HG03354 (cell line): ENCODE data around the gene AXIN1.
"Not testable (repeated sequence)": the region's sequence is repeated elsewhere in the genome, so short reads cannot be mapped to it uniquely, and the experiment has no call there.

Experiments used
- ATAC-seq: cut with Tn5 transposase; IDR thresholded peaks from one replicate; pipeline ENCODE4 v1.9.1; 2021; ENCODE audit warnings: mild to moderate bottlenecking; ENCODE audit not compliant: unreplicated experiment, poor library complexity, severe bottlenecking

The AXIN1 gene

DNA sequence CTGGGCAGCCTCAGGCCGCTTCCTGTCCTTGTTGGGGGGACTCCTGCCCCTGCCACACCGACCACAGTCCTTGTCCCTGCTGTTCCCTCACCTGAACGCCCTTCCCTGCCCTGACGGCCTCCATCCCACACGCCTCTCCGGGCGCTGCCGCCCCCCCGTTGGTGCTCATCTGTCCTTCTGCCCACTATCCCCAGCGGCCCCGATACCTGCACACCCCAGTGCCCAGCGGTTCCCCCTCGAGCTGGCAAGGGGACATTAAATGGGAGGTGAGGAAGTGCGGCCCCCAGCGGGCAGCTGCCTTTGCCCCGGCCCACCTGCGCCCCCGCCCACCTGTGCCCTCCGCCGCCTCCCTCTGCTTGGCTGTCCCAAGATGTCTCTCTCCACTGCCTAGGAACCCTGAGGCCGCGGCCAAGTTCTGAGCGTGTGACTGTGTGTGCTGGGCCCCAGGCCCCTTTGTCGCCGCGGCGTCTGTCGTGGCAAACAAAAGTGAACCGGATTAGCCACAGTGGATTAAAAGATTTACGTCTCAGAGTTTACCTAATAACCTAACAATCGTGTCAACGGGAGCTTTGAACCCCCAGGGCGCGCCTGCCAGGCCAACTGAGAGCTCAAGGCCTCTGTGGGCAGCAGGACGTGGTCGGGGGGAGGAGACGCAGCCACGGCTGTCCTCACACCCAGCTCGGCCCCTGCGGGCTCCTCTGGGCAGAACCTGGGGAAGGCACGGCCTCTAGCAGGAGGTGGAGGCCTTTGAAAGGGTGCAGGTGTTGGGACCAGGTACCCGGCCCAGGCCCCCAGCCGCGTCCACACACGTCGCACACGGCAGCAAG is 7.6 kb upstream of the AXIN1 start:
- no peak for ATAC-seq

DNA sequence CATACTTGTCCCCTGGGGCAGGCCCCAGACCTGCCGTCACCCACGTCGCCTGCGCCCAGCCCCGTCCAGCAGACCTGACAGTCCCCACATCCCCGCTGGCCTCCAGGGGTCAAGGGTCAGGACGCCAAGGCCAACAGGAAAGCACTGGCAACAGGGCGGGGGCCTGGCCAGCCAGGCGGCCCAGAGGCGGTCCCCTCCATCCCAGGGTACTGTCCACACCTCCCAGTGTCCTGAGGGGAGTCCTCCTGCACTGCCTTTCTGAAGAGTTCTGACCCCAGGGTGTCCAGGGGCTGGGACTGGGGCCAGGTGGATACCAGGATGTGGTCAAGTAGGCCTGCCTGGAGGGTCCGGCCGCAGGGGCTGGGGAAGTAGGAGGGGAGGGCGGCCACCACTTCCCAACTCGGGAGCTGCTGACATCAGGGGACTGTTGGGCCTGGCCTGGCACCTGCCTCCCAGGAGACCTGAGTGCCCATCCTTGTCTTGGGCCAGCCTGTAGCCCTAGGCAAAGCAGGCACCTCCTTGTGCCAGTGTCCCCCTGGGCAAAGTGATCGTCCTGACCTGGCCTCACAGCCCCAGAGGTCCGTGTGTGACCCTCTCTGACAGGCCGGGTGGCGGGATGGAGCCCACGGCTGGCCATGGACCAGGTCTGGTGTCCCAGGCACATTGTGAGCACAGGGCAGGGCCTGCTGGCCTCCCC is 6.7 kb upstream of the AXIN1 start:
- no peak for ATAC-seq

DNA sequence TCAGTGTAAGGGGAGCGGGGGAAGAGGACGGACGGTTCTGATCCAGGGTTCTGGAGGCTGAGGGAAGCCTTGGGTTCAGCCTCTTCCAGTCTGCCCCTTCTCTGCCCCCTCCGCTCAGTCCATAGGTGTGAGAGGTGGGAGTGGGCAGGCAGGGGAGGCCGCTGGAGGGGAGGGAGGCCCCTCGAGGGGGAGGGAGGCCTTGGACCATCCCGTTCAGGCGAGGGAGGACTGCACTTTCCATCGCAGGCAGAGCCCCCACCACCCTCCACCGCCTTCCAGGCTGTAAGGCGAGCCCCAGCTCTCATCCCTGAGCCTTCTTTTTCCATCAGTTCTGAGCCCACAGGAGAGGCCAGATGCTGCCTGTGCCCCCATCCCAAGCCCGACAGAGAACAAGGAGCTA is 4.2 kb upstream of the AXIN1 start:
- ATAC-seq, result no peak

DNA sequence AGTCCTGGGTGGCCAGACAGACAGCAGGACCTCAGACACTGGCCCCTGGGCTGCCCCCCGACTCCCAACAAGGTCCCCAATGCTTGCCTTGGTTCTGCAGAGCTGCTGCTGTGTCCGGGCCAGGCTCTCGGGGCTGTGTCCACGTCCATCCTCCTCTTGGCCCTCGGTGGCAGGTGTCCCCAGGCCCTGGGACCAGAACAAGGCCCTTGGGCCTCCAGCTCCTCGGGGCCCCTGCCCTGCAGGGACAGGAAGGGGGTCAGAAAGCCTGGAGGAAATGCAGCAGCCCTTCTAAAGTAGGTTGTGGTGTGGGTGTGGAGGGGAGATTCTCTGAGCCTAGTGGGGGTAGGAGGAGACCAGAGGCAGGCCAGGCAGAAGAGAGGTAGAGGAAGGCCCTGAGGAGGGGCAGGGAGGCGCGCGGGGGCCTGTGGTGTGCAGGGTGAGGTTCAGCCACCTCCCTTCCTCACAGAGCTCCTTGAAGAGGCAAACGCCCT is 2.5 kb upstream of the AXIN1 start:
- ATAC-seq, result no peak

DNA sequence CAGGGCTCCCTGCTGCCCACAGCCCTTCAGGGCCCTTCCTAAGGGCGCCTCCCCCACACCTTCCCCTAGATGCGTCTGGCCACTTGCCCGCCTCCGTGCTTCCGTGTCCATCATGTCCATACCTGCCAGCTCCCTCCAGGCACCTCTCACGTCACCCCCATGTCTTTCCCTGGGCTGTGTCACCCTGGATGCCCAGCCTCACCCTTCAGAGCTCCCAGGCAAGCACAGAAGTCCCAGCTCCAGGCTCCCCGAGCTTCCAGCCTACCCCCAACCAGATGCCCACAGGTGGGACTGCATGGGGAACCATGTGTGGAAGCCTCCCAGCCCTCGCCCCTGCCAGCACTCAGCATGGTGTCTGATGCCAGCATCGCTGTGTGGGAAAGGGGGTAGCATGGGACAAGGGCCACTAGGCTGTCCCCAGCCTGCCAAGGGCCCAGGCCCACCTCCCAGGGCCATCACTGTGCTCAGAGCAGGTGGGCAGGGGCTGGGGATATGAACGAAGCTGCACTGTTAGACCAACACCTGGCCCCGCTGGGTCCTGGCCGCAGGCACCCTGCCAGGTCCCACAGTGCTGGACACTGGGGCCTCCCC is 1.9 kb upstream of the AXIN1 start:
- no peak for ATAC-seq

DNA sequence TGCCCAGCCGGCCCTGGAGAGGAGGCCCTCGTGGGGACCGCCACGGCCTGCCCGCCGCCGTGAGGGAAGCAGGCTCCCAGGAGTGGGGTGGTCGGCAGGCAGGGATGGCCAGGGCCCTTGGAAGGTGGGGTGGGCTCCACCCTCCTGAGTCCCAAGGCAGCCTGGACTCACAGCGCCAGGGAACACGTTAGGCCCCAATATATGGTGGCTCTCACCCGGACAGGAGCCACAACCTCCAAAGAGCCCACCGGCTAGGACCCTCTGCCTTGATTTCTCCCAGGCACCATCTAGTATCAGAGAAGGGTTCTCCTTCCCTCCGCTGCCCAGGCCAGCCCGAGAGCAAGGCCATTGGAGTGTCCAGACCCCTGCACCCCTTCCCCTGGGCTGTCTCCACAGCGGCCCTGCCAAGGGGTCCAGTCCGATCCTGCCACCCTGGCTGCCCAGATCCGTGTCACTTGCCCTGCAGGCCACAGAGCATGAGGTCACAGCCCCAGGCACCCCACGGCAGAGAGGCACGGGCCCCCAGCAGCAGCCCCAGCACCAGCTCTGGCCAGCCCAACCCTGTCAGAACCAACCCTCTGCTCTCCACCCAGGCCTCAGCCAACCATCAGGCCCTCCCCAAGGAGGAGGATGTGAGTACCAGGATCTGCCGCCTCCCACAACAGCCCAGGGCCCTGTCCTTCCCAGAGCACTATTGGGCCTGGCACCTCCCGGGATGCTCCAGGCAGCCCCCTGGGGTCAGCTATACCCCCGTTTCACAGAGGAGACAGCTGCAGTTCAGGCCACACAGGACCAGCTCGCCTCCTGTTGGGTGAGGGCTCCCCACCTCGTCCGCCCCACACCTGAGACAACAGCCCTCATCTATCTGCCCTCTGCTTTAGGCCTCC is 1.1 kb upstream of the AXIN1 start:
- ATAC-seq, result no peak

DNA sequence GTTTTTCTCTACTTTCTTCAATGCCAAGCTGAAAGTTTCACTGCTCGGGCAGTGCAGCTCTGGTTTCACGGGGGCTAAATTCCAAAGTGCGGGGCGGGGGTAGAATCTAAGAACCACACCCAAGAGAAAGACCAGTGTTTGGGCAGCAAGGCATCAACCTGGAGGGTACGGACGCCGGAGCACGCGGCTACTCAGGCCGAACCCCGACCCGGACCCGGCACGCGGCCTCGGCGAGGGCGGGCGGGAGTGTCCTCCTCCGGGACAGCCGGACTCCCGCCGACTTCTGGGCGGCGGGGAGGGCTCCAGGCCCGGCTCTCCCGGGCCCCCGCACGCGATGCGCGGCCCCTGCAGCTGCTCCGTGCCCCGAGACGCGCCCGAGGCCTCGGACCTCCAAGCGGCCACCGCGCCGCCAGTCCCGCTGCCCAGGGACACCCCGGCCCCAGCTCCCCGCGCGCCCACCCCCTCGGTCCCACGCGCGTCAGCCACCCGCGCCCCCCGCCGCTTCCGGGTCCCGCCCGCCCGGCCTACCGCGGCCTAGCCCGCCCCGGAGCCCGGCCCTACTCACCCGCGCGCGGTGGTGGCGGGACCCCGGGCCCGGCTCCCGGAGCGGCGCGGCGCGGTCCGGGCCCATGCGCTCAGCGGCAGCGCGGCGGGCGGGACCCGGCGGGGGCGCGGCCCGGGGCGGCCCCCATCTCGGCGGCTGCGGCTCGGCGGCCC is 561 bp downstream of the AXIN1 start:
- ATAC-seq, result peak; percentile 28

DNA sequence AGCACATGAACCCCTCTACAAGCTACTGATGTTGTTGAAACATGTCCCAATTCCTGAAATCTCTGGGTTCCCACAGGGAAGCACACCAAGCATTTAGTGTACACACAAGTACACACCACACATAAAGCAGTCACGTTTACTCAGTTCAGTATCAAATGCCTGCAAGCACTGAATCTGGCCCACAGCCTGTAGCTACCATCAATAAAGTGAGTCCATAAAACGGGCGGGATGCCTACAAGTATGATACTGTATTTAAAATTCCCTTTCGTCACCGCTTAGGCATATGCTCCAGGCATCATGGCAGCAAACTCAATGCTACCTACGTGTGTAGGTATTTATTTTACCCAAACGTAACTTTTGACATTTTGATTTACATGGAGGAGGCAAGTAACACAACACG is 2.3 kb downstream of the AXIN1 start:
- ATAC-seq, result no peak

DNA sequence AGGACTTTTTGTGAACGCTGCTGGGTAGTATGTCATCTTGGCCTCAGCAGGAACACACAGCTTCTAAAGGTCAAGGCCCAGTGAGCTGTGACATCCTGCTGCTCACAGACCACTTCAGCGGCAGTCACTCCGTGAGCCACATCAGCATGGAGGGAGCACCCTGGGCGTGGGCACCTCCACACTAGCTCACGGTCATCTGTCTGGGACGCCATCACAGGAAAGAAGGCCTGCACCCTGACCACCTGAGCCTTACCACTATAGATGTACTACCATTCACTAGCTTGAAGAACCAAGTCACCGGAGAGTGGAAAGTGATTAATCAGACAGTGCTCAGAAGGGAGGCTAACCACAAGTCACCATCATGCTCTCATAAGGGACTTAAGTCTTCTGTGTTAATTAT is 3.3 kb downstream of the AXIN1 start:
- peak; percentile 27 for ATAC-seq

DNA sequence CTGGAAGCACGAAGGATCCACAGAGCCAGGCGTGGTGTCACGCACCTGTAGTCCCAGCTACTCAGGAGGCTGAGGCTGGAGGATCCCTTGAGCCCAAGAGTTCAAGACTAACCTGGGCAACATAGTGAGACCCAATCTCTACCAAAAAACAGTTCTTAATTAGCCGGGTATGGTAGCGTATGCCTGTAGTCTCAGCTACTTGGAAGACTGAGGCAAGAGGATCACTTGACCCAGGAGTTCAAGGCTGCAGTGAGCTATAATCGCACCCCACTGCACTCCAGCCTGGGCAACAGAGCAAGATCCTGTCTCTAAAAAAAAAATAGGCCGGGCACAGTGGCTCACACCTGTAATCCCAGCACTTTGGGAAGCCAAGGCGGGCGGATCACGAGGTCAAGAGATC is 4.0 kb downstream of the AXIN1 start:
- not testable (repeated sequence) for ATAC-seq

DNA sequence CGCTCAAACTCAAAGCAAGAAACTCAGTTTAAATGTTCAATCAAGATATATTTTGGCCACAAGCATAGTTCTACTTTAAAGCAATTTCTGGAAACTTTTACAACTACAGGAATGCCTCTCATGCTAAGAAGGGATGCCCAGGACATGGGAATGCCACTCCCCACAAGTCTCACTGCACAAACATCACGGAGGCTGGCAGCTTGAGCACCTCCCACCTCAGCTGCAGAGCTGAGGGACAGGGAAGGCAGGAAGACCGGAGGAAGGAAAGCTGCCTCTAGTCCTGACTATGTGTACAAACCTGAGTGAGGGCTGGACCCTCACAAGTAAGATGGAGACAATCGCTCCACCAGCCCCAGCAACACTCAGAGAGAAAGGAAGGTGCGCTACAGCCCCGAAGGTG is 5.3 kb downstream of the AXIN1 start:
- no peak for ATAC-seq

DNA sequence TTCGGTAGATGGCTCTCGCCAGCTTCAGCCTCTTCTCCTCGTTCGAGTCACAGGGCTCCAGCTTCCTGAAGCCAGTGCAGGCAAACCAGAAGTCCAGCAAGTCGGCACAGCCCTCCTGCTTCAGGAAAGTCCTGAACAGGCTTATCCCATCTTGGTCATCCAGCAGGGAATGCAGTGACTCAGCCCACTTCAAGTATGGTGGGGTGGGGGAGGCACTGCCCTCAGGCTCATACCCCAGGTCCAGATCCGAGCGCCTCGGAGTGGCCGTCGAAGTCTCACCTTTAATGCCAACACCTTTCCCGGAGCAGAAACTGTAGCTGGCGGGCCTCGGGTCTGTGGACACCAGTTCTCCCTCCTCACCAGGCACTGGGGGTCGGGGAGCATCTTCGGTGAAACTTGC is 5.9 kb downstream of the AXIN1 start:
- ATAC-seq, result no peak

DNA sequence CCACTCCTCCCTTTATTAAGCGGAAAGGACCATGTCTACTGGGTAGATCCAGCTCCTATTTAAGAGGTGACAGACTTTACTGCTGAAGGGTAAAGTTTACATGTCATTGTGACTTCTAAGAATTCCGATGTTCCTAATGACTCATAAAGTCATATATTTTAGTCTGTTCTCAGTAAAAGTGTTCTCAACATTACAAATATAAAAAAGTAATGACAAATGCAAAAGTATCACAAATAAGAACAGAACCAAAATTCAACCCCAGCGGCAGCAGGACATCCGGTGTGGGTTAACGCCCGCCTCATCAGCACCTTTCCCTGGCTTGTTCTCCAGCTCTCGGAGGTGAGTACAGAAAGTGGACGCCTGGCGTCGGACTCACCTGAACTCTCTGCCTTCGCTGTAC is 6.8 kb downstream of the AXIN1 start:
- no peak for ATAC-seq

DNA sequence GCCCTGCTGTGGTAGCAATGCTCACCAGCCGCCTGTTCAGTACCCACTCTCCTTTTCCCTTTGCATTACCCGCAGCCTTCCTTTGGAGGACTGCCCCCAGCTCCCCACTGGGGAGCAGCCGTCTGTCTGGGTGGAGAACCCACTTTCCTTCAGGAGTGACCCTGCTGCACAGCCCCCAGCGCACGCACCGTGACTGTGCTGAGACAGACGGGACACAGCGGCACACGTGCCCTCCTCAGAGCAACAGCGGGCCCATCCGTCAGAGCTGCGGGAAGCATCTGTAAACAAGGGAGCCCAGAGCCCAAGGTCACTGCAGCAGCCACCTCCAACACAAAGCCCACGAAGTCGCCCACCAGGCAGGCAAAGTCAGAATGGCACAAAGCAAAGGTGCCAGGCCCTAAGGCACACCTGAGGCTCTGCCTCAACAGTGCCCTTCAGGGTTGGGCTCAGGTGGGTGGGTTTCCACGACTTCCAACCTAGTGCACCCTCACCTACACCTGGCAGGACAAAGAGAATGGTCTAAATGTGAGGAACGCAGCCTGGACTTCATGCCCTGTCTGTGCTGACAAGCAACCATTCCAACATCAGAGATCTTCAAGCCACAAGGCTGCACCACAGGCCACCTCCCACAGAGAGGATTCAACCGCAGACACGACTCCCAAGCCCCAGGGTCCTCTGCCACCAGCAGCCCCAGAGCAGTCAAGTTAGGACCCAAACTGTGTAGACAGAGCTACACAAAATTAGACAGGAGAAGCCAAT is 9.9 kb downstream of the AXIN1 start:
- no peak for ATAC-seq

DNA sequence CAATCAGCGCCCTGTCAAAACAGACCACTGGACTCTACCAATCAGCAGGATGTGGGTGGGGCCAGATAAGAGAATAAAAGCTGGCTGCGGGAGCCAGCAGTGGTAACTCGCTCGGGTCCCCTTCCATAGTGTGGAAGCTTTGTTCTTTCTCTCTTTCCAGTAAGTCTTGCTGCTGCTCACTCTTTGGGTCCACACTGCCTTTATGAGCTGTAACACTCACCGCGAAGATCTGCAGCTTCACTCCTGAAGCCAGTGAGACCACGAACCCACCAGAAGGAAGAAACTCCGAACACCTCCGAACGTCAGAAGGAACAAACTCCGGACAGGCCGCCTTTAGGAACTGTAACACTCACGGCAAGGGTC is 10.6 kb downstream of the AXIN1 start:
- ATAC-seq, result not testable (repeated sequence)

DNA sequence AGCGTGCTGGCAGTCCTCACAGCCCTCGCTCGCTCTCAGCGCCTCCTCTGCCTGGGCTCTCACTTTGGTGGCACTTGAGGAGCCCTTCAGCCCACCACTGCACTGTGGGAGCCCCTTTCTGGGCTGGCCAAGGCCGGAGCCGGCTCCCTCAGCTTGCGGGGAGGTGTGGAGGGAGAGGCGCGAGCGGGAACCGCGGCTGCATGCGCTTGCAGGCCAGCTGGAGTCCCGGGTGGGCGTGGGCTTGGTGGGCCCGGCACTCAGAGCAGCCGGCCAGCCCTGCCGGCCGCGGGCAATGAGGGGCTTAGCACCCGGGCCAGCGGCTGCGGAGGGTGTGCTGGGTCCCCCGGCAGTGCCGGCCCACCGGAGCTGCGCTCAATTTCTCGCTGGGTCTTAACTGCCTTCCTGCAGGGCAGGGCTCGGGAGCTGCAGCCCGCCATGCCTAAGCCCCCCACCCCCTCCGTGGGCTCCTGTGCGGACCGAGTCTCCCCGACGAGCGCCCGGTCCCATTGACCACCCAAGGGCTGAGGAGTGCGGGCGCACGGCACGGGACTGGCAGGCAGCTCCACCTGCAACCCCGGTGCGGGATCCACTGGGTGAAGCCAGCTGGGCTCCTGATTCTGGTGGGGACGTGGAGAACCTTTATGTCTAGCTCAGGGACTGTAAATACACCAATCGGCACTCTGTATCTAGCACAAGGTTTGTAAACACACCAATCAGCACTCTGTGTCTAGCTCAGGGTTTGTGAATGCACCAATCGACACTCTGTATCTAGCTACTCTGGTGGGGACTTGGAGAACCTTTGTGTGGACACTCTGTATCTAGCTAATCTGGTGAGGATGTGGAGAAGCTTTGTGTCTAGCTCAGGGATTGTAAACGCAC is 11.2 kb downstream of the AXIN1 start:
- not testable (repeated sequence) for ATAC-seq

DNA sequence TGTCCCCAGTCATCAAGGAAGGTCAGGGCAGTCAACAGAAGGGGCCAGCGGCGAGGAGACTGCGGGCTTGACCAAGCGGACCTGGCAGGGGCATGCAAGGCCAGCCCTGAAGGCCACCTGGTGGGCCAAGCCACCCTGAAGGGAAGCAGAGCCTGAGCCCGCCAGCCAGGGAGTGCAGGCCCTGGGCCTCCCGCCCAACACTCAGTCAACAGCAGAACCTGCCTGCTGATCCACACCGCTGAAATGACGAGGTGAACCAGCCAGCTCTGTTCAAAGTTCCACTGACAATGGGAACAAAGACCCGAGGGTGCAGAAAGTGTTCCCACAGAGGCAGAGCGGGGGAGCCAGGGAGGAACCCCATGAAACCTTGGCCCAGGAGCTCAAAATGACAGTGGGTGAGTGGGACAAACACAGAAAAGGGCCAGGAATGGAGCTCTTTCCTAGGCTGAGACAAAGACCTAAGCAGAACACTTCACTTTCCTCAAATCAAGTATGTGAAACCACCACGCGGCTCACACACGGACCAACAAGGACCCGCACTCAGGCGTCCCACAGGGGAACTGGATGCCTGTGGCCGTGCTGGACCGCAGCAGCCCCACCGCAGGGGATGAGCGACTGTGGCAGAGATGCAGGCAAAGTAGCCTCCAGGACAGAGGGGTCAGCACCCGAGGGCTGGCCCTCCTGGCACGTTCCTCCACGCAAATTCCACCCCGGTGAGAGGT is 12.0 kb downstream of the AXIN1 start:
- ATAC-seq, result no peak
